Globus pallidus (tissue), 1 donor: ENCODE data around the gene BAHD1.

Experiments
- DNase-seq: peaks from one replicate; pipeline ENCODE4 v3.0.0-alpha.2; 2015; ENCODE audit warnings: low spot score

The BAHD1 gene

GRCh38 chr15:40424483-40425115, 16.2 kb upstream of the BAHD1 start:
- DNase-seq = no peak

DNA sequence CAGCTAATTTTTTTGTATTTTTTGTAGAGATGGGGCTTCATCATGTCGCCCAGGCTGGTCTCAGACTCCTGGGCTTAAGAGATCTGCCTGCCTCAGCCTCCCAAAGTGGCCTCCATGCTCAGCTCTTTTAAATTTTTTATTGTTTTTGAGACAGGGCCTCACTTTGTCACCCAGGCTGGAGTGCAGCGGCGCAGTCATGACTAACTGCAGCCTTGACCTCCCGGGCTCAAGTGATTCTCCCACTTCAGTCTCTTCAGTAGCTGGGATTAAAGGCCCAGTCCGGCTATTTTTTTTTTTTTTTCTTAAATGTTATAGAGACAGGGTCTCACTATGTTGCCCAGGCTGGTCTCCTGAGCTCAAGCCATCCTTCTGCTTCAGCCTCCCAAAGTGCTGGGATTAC, 15.1 kb upstream of the BAHD1 start:
- DNase-seq = no peak

- DNase-seq = no peak
Observed at GRCh38 chr15:40427188-40427587, 13.6 kb upstream of the BAHD1 start.

GRCh38 chr15:40428185-40428584, 12.6 kb upstream of the BAHD1 start:
- DNase-seq = no peak

DNA sequence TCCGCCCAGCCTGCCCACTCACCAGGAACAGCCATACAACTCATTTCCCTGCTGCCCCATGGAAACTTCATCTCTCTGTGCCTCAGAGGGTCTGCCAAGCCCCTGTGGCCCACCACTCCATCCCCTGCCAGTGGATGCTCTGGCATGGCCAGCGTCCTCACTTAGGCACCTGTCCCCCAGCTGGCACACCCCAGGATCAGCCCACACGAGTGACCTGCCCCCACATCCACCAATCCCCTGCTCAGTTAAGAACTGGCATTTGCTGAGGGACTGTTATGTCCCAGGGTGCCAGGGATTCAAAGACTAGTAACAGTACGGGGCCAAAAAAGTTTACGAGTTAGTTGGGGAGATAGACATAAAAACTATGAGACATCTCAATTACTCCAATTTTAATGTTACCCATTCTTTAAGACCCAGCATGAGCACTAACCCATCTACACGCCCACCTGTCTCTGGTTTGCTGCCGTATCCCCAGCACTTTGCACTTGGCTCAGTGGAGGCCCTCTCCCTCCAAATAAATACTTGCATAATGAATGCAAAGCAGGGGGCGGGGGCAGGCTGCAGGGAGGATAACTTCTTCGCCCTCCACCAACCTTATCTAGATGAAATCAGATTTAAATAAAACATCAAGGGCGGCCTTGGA, 11.6 kb upstream of the BAHD1 start:
- no peak for DNase-seq

DNA sequence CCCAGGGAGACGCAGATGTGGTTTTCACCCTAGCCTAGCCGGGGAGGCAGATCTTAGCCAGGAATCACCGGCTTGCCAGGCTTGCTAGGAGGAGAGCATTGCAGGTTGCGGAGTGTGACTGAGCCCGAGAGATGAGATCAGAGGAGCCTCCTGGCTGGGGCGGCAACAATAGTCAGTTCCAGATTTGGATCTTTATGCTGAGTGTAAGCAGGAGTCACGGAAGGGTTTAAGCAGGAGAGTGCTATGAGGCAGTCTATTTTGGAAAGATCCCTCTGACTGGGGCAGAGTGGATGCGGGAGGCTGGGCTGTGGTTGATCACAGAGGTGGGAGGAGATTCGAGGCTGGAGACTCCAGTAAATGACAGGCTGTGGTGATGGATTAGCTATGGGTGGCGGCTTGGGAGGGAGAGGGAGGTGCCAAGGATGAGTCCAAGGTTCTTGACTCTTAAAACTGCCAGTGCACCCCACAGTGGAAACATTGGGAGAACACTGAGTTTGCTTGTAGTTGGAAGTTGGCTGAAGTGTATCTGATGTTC, 10.4 kb upstream of the BAHD1 start:
- no peak for DNase-seq

DNA sequence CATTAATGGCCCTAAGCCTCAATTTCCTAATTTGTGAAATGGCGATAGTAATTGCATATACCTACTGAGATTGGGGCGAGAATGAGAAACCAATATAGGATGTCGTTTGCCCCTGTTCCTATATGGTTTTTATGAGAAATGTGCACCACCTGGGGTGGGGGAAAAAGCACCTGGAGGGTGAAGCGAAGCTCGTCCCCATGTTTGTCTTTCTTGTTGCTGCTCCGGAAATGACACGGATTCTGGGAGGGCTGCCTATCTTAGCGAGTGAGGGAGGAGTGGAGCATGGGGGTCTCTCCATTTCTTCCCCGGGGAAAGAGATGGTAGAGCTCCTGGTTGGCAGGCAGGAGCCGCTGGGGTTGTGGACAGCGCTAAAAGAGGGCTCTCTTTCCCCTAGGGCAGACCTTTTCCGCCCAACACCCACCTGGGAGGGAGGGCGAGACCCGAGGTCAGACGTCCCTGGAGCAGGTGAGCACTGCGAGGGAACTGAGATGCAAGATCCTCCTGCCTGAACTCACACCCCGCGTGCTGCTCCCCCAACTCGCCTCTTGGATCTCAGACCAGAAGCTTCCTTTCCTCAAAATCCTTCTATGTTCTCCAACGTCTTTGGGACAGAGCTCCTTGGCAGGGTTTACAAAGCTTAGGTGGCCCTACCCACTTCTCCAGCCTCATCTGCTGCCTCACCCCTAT, 5.6 kb upstream of the BAHD1 start:
- DNase-seq = no peak

DNA sequence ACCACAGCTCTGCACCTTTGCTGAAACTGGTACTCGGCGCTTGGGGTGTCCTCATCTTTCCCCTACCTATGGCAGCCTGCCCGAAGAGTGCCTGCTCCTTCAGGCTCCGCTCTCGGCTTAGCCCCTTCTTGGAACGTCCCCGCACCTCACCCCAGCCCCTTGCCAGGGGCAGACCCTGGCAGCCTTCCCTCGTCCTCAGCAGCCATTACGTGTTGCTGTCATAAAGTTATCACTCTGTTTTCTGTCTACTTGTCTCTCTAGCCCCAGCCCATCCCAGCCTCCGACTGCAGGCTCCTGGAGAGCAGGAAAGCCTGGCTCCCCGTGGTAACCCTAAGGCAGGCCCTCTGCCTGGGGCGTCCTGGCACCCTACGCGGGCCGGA, 5.1 kb upstream of the BAHD1 start:
- DNase-seq = no peak

DNA sequence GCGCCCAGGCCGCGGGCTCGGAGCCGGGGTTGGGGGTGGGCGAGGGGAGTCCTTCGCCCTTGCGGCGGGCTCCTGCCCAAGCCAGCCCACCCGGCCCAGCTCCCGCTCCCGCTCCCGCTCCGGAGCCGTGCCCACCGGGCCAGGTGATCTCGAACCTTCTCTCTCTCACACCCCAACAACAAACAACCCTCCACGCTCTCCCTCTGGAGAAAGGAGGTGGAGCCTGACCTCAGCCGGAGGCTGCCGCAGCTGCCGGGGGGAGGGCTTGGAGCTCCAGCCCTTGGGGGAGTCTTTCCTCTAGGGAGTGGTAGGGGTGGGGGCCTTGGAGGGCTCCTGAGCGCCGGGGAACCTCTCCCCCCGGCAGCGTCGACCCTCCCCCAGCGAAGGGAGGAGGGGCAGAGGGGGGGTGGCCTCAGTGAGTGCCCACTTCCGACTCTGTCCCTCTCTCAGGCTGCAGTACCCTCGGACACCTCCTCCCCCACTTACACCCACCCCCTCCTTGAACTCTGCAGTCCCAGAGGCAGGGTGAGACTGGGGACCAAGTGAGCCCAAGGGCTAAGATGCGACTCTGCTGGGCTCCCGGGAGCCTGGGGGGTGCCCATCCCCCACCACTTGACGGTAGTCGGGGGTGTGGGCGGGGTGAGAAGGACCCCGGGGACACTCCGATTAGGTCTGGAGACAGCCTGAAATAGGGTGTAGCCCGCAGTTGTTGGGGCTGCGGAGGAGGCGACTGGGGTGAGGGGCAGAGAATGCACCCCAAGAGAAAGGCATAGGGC, 4.4 kb upstream of the BAHD1 start:
- no peak for DNase-seq

GRCh38 chr15:40436892-40437751, 3.6 kb upstream of the BAHD1 start:
- no peak for DNase-seq

- DNase-seq = no peak
Observed at GRCh38 chr15:40437752-40438687, 2.7 kb upstream of the BAHD1 start.

DNA sequence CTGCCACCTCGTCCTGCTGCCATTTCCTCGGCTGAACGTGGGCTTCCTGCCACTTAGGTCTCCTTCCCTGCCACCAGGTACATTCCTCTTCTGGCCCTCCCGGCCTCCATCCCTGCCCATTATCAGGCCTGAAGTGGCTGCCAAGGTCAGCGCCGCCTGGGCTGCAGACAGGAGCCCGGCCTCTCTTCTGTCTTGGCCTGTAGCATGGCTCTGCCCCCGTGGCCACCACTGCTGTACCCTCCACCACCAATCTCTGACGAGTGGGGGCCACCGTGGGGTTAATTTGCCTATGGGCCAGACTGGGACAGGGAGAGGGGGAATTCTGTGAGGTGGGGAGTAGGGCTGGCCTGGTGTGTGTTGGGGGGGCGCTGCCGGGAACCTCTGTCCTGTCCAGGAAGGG, 2.0 kb upstream of the BAHD1 start:
- DNase-seq = no peak

DNA sequence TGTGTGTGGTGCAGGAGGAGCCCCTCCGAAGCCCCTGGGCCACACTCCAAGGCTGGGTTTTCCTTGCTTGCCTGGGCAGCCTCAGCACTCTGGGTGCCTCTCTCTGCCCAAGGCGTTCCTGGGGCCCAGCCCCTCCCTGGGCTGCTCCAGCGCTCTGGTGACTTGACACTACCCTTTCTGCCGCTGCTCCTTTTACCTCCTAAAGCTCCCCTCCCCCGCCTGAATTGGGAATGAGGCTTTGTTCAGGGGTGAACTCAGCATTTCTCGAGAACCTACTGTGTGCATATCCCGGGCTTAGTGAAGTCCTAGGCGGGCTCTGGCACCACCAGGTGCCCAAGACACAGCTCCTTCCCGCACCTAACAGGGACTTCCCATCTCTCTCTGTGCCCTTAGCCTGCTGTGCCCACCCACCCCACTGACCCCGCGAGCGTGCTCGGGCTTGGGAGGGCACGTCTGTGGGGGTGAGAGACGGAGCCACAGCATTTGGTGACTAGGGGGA, 1.2 kb upstream of the BAHD1 start:
- DNase-seq = no peak

DNA sequence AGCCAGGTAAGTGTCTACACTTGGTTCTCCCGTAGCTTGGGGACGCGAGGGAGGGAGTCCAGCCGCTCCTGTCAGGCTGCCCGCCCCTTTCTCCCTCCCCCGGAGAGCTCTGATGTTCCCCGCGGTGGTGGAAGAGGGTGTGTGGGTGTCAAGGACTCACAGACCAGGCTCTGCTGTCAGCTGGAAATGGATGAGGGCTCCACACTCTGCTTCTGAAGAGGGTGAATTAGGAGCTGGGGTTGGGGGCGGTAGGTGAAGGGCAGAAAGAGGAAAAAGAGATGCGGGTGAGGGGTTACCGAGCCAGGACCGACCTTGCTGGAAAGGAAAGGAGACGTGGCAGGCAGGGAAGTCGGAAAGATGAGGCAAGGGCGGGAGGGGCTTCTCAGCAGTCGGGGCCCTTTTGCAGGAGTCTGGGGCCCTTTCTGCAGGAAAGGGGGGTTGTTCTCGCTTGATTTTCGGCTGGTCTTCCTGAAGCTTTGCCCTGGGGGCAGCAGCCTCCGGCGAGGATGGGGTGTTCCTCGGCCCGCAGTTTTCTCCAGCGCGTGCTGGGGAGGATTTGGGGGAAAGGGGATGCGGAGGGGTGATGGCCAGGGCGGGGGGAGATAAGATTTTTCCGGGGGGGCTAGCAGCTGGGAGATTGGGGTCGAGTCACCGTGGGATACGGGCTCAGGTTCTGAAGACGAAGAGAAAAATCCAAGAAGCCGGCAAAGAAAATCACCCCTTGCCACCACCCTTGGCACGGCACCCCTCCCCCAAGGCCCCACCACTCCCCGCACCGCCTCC, 602 bp upstream of the BAHD1 start:
- DNase-seq = no peak

DNA sequence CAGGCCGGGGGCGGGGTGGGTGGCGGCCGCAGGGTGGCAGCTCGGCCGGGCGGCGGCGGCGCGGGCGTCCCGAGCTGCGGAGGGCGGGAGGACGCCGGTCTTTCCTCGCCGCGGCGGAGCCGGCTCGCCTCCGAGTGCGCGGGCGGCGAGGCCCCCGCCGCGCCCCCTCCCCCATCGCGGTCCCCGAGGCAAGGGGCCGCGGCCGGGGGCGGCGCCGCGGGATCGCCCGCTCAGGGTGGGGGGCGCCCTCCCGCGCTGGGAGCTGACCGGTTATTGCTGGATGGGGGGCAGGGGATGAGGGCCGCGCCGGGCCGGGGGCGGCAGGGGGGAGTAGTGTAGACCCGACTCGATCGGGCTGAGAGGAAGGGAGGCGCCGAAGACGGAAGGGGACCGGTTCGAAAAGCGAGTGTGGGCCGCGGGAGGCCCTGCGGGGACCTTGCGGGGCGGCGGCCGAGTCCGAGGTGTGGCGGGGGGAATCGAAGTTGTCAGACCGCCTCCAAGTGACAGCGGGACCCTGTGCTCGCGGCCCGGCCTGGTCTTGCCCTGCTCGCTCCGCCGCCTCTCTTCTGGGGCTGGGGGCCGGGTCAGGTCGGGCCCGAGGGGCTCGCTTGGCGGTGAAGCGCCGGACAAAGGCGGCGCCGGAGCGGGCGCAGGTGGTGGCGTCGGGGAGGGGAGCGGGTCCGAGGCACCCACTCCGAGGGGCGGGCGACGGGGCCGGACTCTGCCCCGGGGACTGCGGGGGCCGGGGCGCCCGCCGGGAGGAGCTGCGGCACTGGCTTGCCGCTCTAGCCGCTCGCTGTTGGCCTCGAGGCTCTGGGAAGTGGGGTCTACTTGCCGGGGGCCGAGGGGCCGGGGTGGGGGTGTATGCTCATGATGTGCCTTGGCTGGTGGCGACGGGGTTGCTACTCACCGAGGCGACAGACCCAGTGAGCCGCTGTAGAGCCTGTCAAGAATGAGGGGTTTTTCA, 1.1 kb downstream of the BAHD1 start:
- DNase-seq = no peak

GRCh38 chr15:40443255-40443654, 2.5 kb downstream of the BAHD1 start:
- no peak for DNase-seq

GRCh38 chr15:40443846-40444245, 3.1 kb downstream of the BAHD1 start:
- no peak for DNase-seq

DNA sequence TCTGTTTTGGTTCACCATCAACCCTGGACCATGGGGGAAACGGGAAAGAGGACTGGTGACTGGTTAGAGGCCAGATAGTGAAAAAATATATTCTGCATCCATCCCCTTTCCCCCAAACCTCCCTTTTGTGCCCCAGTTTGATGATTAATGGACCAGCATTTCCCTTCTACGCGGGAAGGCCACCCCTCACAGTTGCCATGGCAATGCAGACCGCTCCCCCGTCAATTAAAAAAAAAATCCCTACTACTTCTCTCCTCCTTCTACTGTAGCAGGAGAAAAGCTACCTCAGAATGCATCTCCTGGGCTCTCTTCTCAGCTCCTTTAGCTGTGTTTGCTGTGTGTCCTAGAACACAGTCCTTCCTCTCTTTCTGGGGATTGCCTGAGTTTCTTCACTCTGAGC, 4.0 kb downstream of the BAHD1 start:
- DNase-seq = no peak
